Osteoblast (primary cell): Measurements from ENCODE around the gene CCNYL1. TPM values are rescaled to one million over a fixed set of nuclear protein-coding genes. Genes with fewer than 3 reads are reported as not detected.
"Not testable (repeated sequence)": the region's sequence is repeated elsewhere in the genome, so short reads cannot be mapped to it uniquely, and the experiment has no call there.

Source experiments
- DNase-seq: peaks from one replicate; pipeline ENCODE4 v3.0.0; 2011; ENCODE audit warnings: low spot score, mixed read lengths; ENCODE audit not compliant: insufficient read length; ENCODE audit errors: missing footprints
- H2AFZ ChIP-seq: 2 replicates; pipeline ENCODE4 v1.6.0; 2011; ENCODE audit warnings: mild to moderate bottlenecking, low read length
- H3K27ac ChIP-seq: 2 replicates; pipeline ENCODE4 v1.5.1; 2011; ENCODE audit warnings: mild to moderate bottlenecking, low read depth, low read length, moderate library complexity
- H3K27me3 ChIP-seq: 2 replicates; pipeline ENCODE4 v1.6.0; 2012; ENCODE audit warnings: mild to moderate bottlenecking, control low read depth, inconsistent platforms, low read length, moderate library complexity; ENCODE audit not compliant: insufficient read depth
- H3K36me3 ChIP-seq: 2 replicates; pipeline ENCODE4 v1.5.1; 2011; ENCODE audit warnings: mild to moderate bottlenecking, low read length, control low read depth, moderate library complexity; ENCODE audit not compliant: insufficient read depth
- H3K4me1 ChIP-seq: 2 replicates; pipeline ENCODE4 v1.5.1; 2011; ENCODE audit warnings: mild to moderate bottlenecking, low read length, control low read depth, moderate library complexity; ENCODE audit not compliant: insufficient read depth
- H3K4me2 ChIP-seq: 2 replicates; pipeline ENCODE4 v1.6.0; 2011; ENCODE audit warnings: mild to moderate bottlenecking, low read length; ENCODE audit not compliant: insufficient read depth
- H3K4me3 ChIP-seq: fragments of 200-600 bp; sonication (generic); 3 replicates; pipeline ENCODE4 v1.5.1; 2012; ENCODE audit warnings: mild to moderate bottlenecking, low read length, inconsistent platforms; ENCODE audit not compliant: insufficient read depth
- H3K79me2 ChIP-seq: 2 replicates; pipeline ENCODE4 v1.6.0; 2012; ENCODE audit warnings: mild to moderate bottlenecking, low read length, control low read depth, inconsistent platforms; ENCODE audit not compliant: insufficient read depth
- H3K9me3 ChIP-seq: 2 replicates; pipeline ENCODE4 v1.5.1; 2011; ENCODE audit warnings: low read depth, low read length, control low read depth
- H4K20me1 ChIP-seq: 2 replicates; pipeline ENCODE4 v1.6.0; 2012; ENCODE audit warnings: mild to moderate bottlenecking, low read length, control low read depth; ENCODE audit not compliant: insufficient read depth
- CTCF ChIP-seq: IDR thresholded peaks from 2 replicates; pipeline ENCODE4 v1.5.1; 2011; ENCODE audit warnings: mild to moderate bottlenecking, low read depth, low read length, moderate library complexity; ENCODE audit errors: extremely low read depth
- total RNA-seq: library from RNA; depleted of rRNA; stranded (reverse); fragments of >200 nt; gene quantifications from 2 replicates; pipeline ENCODE4 v1.2.3, GENCODE V29; 2012

Gene CCNYL1
- total RNA-seq, 1 donor: 15.9 TPM

- no peaks in the 10 kb centered on the region for H3K9me3 ChIP-seq
- H3K36me3 ChIP-seq: peaks cover 36% of the 10 kb centered on the region
- H2AFZ ChIP-seq: no peak overlapping the region
- no peak overlapping the region for H3K4me2 ChIP-seq
- no peak for TF ChIP-seq CTCF
- no peaks in the 10 kb centered on the region for H3K79me2 ChIP-seq
- no peaks in the 10 kb centered on the region for H4K20me1 ChIP-seq
- no peaks in the 10 kb centered on the region for H3K27me3 ChIP-seq
- DNase-seq: no peak
- H3K27ac ChIP-seq: no peak overlapping the region
- H3K4me3 ChIP-seq: no peak overlapping the region
- no peaks in the 10 kb centered on the region for H3K4me1 ChIP-seq
Observed at GRCh38 chr2:207750876-207751275, 39.4 kb downstream of the CCNYL1 start.

GRCh38 chr2:207753688-207754087, 42.2 kb downstream of the CCNYL1 start:
- not testable (repeated sequence) for H3K9me3 ChIP-seq, H3K27me3 ChIP-seq, H3K27ac ChIP-seq, H4K20me1 ChIP-seq, H2AFZ ChIP-seq, H3K4me3 ChIP-seq, H3K4me1 ChIP-seq, H3K4me2 ChIP-seq, DNase-seq, H3K79me2 ChIP-seq
- H3K36me3 ChIP-seq: peaks cover 20% of the 10 kb centered on the region

GRCh38 chr2:207754498-207755383, 43.3 kb downstream of the CCNYL1 start:
- no peaks in the 10 kb centered on the region for H4K20me1 ChIP-seq
- no peaks in the 10 kb centered on the region for H3K9me3 ChIP-seq
- no peaks in the 10 kb centered on the region for H3K4me1 ChIP-seq
- no peaks in the 10 kb centered on the region for H3K27me3 ChIP-seq
- DNase-seq: no peak
- no peak overlapping the region for H2AFZ ChIP-seq
- H3K79me2 ChIP-seq: no peaks in the 10 kb centered on the region
- H3K4me2 ChIP-seq: no peak overlapping the region
- peaks cover 20% of the 10 kb centered on the region for H3K36me3 ChIP-seq
- H3K27ac ChIP-seq: no peak overlapping the region
- no peak overlapping the region for H3K4me3 ChIP-seq
- TF ChIP-seq CTCF: no peak

- no peak for TF ChIP-seq CTCF
- H3K36me3 ChIP-seq: peaks cover 10% of the 10 kb centered on the region
- peaks cover 4% of the 10 kb centered on the region for H3K4me1 ChIP-seq
Observed at GRCh38 chr2:207758025-207758424, 46.6 kb downstream of the CCNYL1 start.

More at GRCh38 chr2:207758025-207758424, 46.6 kb downstream of the CCNYL1 start:
- H3K79me2 ChIP-seq: no peaks in the 10 kb centered on the region
- no peak overlapping the region for H2AFZ ChIP-seq
- H4K20me1 ChIP-seq: peaks cover 8% of the 10 kb centered on the region
- DNase-seq: no peak
- no peak overlapping the region for H3K4me3 ChIP-seq
- no peak overlapping the region for H3K27ac ChIP-seq
- no peaks in the 10 kb centered on the region for H3K9me3 ChIP-seq
- no peaks in the 10 kb centered on the region for H3K27me3 ChIP-seq
- no peak overlapping the region for H3K4me2 ChIP-seq
